Stimulated activated CD8-positive, alpha-beta memory T cell treated with anti-CD3 and anti-CD28 coated beads, Interleukin-15, amount 100 ng/mL, for 4 hours (primary cell): ENCODE measurements around the gene ARF1.
A peak's percentile ranks its signal among the peaks of the same experiment; 100 is the strongest.
"Not testable (repeated sequence)": the region's sequence is repeated elsewhere in the genome, so short reads cannot be mapped to it uniquely, and the experiment has no call there.

Source experiments
- DNase-seq, 2 donors: peaks; one replicate each; pipeline ENCODE4 v3.0.0-alpha.2; 2020; ENCODE audit warnings: low read depth in 2 of 2

The ARF1 gene

GRCh38 chr1:228101994-228102790 is 19.7 kb downstream of the ARF1 start:
- DNase-seq, result no peak

- peak; percentile 84 to 85 for DNase-seq
These were observed 20.5 kb downstream of the ARF1 start, which contains the start of gene C1orf35 for GRCh38 chr1:228102791-228103620. Gene C1orf35 (minus strand): TSS chr1:228103325. CDS start chr1:228103227, 98 bp downstream.

DNA sequence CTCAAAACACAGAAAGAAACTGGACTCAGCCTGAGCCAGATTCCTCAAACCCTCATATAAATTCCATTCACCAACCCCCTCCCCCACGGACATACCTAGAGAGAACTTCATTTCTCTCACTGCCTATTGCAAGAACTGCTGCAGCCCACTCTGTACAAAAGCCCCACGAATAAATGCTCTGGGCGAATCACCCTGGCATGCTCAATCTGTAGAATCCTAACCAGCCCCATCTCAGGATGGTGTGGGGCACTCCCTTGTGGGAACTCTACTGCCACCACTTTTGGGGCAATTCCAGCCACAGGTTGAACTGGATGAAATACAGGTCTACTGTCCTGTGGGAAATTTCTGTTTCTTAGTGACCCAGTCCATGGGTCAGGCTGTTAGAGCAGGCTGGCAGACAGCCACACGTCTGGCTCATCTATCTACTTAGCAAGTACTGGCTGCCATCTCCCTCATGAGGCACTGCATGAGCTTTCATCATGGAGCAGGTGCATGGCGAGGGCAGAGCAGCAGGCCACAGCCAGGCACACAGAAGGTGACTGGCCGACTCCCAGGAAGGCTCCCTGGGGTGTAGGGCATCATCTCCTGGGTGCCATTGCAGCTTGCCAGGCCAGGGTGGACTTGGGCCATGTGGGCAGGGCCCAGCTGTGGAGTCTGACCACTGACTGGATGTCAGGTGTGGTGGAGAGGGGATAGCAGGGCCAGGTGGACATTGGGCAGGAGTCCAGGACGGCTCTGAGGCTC is 22.2 kb downstream of the ARF1 start:
- no peak for DNase-seq

- DNase-seq, result no peak
These were observed 22.9 kb downstream of the ARF1 start for GRCh38 chr1:228105270-228105995.

GRCh38 chr1:228105996-228106799 is 23.7 kb downstream of the ARF1 start:
- DNase-seq, result no peak

GRCh38 chr1:228106800-228107054 is 24.2 kb downstream of the ARF1 start:
- no peak for DNase-seq

DNA sequence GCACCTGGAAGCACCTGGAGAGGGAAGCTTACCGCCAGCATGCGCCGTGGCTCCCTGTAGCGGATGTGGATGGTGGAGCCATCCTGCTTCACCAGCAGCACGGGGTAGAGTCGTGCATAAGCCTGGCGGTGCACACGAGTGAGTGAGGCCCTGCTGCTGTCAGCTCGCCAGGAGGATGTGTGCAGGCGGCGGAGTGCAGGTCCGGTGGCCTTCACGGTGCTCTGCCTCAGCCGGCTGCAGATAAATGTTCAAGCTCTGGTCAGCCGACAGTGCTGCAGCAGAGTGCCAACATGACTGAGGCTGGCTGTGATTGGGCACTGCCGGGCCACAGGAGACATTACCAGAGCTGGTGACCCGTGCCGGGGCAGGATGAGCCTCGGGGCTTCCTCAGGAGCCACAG is 25.1 kb downstream of the ARF1 start:
- no peak for DNase-seq

DNA sequence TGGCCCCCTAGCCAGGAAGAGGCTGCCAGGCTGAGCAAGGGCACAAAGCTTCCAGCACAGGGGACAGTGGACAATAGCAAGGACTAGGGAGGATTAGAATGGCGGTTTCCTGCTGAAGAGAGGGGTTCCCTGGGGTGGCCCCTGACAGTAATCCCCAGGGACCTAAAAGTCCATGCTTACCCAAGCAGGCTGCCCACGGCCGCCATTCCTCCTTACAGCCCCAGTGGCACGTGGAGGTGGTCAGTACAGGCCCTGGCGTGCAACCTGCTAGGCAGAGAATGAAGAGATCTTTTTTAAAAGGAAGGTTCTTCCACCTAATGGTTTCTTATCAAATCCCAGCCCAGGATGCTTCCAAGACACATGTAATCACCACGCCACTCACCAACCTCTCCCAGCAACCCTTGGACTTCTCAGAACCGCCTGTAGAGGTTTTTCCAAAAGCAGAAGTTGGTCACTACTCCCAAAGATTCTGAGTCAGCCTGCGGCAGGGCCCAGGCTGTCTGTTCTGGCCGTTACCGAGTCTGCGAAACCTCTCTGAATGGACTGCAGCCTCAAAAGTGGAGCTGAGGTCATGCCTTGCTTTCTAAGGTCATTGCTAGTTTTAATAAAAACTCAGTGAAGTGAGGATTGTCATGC is 25.7 kb downstream of the ARF1 start:
- no peak for DNase-seq

- DNase-seq, result no peak
These were observed 26.2 kb downstream of the ARF1 start for GRCh38 chr1:228108742-228109072.

DNA sequence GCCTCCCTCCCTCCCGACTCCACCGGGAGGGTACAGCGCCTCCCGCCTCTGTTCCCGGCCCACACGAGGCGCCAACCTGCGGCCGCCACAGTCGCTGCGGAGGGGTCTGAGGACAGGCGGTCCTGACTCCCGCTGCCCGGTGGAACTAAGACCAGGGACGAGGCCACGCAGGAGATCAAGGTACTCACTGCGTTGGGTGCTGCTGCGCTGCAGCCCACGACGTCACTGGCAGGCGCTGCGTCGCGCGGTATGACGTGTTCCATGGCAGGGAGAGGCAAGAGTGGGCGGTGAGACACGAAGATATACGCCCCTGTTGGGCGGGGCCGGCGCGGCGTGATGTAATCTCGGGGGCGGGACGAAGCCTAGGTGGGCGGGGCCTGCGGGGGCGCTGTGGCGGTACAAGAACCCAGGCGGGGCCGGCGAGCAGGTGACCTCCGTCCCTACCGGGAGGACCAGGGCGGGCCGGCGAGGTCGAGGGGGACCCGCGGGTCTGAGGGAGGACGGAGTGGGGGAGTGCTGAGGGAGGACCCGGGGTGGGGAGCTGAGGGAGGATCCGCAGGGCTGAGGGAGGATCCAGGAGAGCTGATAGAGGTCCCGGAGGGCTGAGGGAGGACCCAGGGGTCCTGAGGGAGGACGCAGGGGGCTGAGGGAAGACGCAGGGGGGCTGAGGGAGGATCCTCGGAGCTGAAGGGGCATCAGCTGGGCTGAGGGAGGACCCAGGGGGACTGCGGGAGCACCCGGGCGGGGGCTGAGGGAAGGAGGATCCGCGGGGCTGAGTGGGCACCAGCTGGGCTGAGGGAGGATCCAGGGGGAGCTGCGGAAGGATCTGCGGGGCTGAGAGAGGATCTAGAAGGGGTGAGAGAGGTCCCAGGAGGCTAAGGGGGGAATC is 26.8 kb downstream of the ARF1 start, which contains the start of gene MRPL55:
MRPL55 (minus strand) TSS at position 227 of the 889 bp plus-strand sequence. CDS start 1,039 bp downstream, outside the sequence.
- DNase-seq, result peak; percentile 96 to 98

DNA sequence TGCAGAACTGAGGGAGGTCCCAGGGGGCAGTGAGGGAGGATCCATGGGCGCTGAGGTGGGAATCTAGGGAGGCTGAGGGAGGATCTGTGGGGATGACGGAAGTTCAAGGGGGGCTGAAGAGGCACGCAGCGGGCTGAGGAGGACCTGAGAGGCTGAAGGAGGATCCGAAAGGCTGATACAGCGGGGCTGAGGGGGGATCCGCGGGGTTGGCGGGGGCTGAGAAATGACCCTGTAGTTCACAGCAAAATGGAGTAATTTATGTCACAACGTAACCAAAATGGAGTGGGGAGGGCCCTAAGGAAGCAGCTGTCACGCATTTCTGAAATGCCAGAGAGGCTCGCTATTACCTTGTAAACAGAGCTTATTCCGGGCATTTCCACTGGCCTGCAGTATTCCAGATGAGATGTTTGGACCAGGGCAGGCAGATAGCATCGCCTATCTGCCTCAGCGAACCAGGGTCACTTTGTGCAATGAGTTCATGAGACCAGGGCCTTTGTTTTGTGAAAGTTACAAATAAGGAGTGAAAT is 27.5 kb downstream of the ARF1 start:
- DNase-seq, result no peak

DNA sequence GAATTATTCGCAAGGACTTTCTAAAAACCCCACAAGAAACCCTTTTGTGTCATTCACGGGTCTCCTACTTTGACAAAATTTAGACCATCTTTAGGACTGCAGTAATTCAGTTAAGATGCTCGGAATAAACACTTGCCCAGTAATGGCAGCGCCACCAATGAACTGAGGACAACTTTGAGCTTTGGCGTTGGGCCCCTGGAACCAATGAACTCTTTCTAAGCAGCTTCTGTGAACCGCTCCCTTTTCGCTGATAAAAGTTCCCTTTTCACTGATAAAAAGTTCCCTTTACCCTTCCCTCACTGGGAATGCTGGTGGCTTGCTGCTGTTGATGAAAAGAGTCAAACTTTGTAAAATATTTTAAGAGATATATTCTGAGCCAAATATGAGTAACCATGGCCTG is 28.0 kb downstream of the ARF1 start:
- no peak for DNase-seq

GRCh38 chr1:228111315-228111714 is 28.8 kb downstream of the ARF1 start:
- not testable (repeated sequence) for DNase-seq

GRCh38 chr1:228112167-228112566 is 29.7 kb downstream of the ARF1 start:
- no peak for DNase-seq

DNA sequence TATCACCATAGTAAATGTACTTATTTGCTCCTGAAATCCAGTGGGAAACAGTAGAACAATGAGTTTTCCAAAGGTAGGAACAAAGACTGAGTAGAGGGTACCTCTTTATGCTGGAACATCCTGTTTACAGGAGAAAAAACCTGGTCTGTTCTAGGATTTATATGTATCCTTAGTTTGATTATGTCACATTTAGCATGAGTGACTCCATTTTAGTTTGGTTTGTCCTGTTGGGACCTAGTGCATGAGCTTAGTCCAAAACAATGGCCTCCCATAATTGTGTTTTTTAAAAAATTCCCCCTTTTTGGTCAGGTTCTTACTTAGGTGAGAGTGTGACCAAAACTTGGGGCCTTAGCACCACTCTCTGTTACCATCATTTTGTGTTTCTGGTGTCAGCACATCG is 30.1 kb downstream of the ARF1 start:
- DNase-seq, result no peak

DNA sequence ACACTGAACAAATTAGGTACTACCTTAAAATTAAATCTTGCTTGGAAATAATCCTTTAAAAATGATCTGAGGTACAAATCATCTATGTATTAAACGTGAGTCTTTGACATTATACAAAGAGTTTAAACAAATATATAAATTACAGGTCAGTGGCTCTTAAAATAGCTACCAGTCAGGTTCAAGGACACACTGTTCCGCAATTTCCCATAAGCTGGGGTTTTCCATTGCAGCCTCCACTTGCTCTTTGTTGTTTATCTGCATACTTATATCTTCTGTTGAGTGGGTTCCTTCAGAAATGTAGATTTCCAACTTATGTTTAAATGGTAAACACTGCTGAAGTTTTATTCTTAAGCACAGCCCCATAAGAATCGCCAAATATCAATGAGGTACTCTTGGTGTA is 32.3 kb downstream of the ARF1 start:
- no peak for DNase-seq

DNA sequence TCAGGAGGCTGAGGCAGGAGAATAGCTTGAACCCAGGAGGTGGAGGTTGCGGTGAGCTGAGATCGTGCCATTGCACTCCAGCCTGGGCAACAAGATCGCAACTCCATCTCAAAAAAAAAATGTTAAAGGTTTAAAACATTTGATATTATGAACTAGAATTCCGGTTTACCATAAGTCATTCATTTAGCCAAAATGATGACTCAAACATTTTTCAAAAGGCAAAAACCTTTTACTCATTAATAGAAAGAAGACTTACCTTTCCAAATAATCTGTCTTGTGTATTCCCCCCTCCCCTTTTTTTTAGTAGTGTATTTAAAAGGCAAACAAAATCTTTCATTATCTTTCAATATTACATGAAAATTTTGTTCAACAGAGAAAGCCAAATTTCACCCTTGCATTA is 34.8 kb downstream of the ARF1 start:
- no peak for DNase-seq

DNA sequence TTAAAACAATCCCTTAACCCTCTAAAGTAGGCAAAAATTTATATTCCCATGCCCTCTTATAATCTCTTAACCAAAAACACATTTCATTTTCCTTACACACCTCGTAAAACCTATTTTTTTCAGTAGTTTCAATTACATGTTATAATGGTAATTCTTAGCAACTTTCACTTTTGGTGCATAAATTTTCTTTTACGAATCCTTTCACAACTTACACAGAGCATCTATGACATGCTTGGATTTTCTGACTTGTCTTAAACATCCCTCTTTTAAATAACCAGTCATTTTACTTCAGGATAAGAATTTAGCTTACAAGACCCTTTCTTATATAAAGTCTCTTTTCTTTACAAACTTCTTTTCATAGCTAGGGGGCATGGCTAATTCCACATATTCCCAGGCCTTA is 35.5 kb downstream of the ARF1 start:
- DNase-seq, result no peak

- DNase-seq, result no peak
These were observed 37.8 kb downstream of the ARF1 start for GRCh38 chr1:228120351-228120750.
